HL-60/S4 treated with phorbol 12-myristate 13-acetate at 8.2 ng/mL for 4 days and 3 days (cell line): Measurements from ENCODE around the gene PLEKHF1.

ENCODE experiments used
- in situ Hi-C: fragments of 300-500 bp; cut with MboI; formaldehyde crosslinking; loops from 2 replicates; pipeline ENCODE4 v1.15.0; 2022; ENCODE audit warnings: low sequenced_read_pairs

PLEKHF1 gene

DNA sequence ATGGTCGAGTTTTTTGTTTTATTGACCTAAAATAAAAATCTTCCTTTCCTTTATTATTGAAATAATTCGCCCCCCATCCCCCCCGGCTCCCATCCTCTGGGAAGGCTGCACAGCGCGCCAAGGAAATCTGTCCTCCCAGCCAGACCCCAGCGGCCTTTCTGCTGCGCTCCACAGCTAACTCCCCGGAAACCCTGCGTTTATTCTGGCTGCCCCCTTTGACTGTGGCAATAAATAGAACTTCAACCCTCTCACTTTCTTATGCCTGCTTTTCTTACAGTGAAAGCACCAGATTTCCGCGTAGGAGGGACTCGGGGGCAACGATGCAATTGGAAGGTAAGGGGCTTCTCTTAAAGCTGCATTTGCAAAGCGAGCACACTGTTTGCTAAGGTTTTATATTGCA is 59.5 kb downstream of the PLEKHF1 start:
- in situ Hi-C loops, result no loop called here
